Esophagus muscularis mucosa (tissue), 4 donors: ENCODE results near the gene RADIL.

ENCODE experiments used
- CTCF ChIP-seq, 3 experiments: fragments of 200-600 bp in 2 of 3; fragments of 450-650 bp in 1 of 3; sonication (generic) in 2 of 3; IDR thresholded peaks; one replicate each; pipeline ENCODE4 v1.5.1; 2017 to 2019; ENCODE audit warnings: antibody characterized with exemption in 3 of 3, mild to moderate bottlenecking in 2 of 3, moderate library complexity in 1 of 3
- EP300 ChIP-seq: sonication (generic); formaldehyde crosslinking; IDR thresholded peaks from one replicate; pipeline ENCODE4 v1.6.1; 2017; ENCODE audit warnings: antibody characterized with exemption
- POLR2A ChIP-seq: fragments of 450-650 bp; IDR thresholded peaks from one replicate; pipeline ENCODE4 v1.6.1; 2017; ENCODE audit warnings: antibody characterized with exemption, moderate library complexity, mild to moderate bottlenecking, low read depth
- POLR2AphosphoS5 ChIP-seq, 2 donors: sonication (generic); formaldehyde crosslinking; IDR thresholded peaks; one replicate each; pipeline ENCODE4 v1.6.1; 2017; ENCODE audit warnings: antibody characterized with exemption in 2 of 2

- TF ChIP-seq CTCF (IDR thresholded peaks at IDR 0.05) (no peak), POLR2A (no peak), EP300 (no peak), POLR2AphosphoS5 (IDR thresholded peaks at IDR 0.05) (no peak)
These were observed 21.8 kb downstream of the RADIL start, which contains the start of gene PAPOLB for GRCh38 chr7:4861673-4862072.
